Body of pancreas (tissue), 4 donors: ENCODE results near the gene ZSCAN20.

Experiments
- POLR2A ChIP-seq, 3 donors: fragments of 450-650 bp; IDR thresholded peaks; one replicate each; pipeline ENCODE4 v1.6.1; 2016; ENCODE audit warnings: antibody characterized with exemption in 3 of 3, mild to moderate bottlenecking in 2 of 3
- TF ChIP-seq, protein P1 (sequence below), 7 experiments: fragments of 450-650 bp in 4 of 7; fragments of 200-600 bp in 3 of 7; sonication (generic) in 3 of 7; IDR thresholded peaks; one replicate each; pipeline ENCODE4 v1.5.1; 2016 to 2019; ENCODE audit warnings: antibody characterized with exemption in 7 of 7

DNA sequence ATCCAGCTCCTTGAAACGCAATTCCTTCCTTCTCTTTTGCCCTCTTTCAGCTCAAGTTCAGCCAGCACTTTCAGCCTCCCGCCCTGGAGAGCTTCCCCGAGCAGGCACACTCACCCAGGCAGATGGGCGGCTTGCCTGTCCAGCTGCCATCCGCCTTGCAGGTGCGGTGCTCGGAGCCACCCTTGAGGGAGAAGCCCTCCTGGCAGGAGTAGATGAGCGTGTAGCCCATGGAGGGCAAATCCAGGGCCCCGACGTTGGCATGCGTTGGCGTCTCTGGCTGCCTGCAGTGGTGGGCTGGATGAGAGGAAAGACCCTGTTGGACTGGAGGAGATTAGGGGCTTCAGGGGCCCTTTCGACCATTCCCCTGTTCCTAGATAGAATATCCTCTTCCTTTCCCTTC, 60.5 kb downstream of the ZSCAN20 start:
- TF ChIP-seq POLR2A (IDR thresholded peaks at IDR 0.05), result no peak
- TF ChIP-seq, protein P1, sequence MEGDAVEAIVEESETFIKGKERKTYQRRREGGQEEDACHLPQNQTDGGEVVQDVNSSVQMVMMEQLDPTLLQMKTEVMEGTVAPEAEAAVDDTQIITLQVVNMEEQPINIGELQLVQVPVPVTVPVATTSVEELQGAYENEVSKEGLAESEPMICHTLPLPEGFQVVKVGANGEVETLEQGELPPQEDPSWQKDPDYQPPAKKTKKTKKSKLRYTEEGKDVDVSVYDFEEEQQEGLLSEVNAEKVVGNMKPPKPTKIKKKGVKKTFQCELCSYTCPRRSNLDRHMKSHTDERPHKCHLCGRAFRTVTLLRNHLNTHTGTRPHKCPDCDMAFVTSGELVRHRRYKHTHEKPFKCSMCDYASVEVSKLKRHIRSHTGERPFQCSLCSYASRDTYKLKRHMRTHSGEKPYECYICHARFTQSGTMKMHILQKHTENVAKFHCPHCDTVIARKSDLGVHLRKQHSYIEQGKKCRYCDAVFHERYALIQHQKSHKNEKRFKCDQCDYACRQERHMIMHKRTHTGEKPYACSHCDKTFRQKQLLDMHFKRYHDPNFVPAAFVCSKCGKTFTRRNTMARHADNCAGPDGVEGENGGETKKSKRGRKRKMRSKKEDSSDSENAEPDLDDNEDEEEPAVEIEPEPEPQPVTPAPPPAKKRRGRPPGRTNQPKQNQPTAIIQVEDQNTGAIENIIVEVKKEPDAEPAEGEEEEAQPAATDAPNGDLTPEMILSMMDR (IDR thresholded peaks at IDR 0.05), result no peak
